K562 (cell line): ENCODE data around the gene GAL3ST2. TPM values are rescaled to one million over a fixed set of nuclear protein-coding genes. Genes with fewer than 3 reads are reported as not detected.

Experiments used
- CTBP1 ChIP-seq: fragments of 450-650 bp; IDR thresholded peaks from 2 replicates; pipeline ENCODE4 v1.6.1; 2016; ENCODE audit warnings: borderline replicate concordance
- FOSL1 ChIP-seq: fragments of 200-800 bp; sonication (Bioruptor generic); conservative IDR thresholded peaks from 2 replicates; pipeline ENCODE4 v1.6.1; 2016; ENCODE audit warnings: missing genetic modification characterization, missing compliant biosample characterization
- GMEB1 ChIP-seq: fragments of 250-450 bp; sonication (Bioruptor Pico); IDR thresholded peaks from 2 replicates; pipeline ENCODE4 v1.4.0; 2020; ENCODE audit warnings: mild to moderate bottlenecking
- KAT7 ChIP-seq: sonication (generic); formaldehyde crosslinking; IDR thresholded peaks from 2 replicates; pipeline ENCODE4 v1.8.0; 2022; ENCODE audit warnings: missing genetic modification reagents, mild to moderate bottlenecking, borderline replicate concordance
- KLF1 ChIP-seq: fragments of 450-650 bp; IDR thresholded peaks from 2 replicates; pipeline ENCODE4 v1.6.1; 2016; ENCODE audit warnings: missing genetic modification characterization, missing compliant biosample characterization
- NFE2 ChIP-seq: IDR thresholded peaks from 2 replicates; pipeline ENCODE4 v1.6.1; 2014; ENCODE audit warnings: antibody characterized with exemption, low read depth
- REST ChIP-seq, 2 experiments: fragments of 450-650 bp; formaldehyde crosslinking in 1 of 2; IDR thresholded peaks; 2 replicates each; pipeline versions ENCODE4 v1.4.0 to v1.6.1; 2014 to 2020; ENCODE audit warnings: mild to moderate bottlenecking in 2 of 2, borderline replicate concordance in 1 of 2, low read depth in 1 of 2
- THAP12 ChIP-seq: fragments of 250-450 bp; sonication (Bioruptor Pico); IDR thresholded peaks from 2 replicates; pipeline ENCODE4 v1.9.0; 2021; ENCODE audit warnings: mild to moderate bottlenecking, inconsistent platforms
- ZMIZ1 ChIP-seq, 2 experiments: fragments of 150-350 bp in 1 of 2; IDR thresholded peaks; 2 replicates each; pipeline ENCODE4 v1.6.1; 2012 to 2016; ENCODE audit warnings: low read depth in 2 of 2, low read length in 2 of 2, mild to moderate bottlenecking in 1 of 2, moderate library complexity in 1 of 2
- ZNF197 ChIP-seq: fragments of 200-800 bp; sonication (Bioruptor generic); IDR thresholded peaks from 2 replicates; pipeline ENCODE4 v1.6.1; 2016; ENCODE audit warnings: low read depth, missing genetic modification characterization, missing compliant biosample characterization
- polyA plus RNA-seq, 8 experiments: library from polyadenylated mRNA; depleted of rRNA in 4 of 8; stranded (reverse) in 5 of 8; unstranded in 3 of 8; fragments of >200 nt; fragmentation: Nextera tagmentation in 2 of 8; fragmentation: Illumina TruSeq in 1 of 8; extraction: Ambion mirVana in 2 of 8; extraction: Trizol in 1 of 8; gene quantifications; 2 replicates each; pipeline versions ENCODE4 v1.2.1 to v1.2.3, GENCODE V29; 2011 to 2014; ENCODE audit warnings: inconsistent platforms in 1 of 8, missing spikeins in 1 of 8
- total RNA-seq, 7 experiments: library from RNA; depleted of rRNA in 6 of 7; stranded (reverse); fragments of >200 nt in 6 of 7; fragmentation: Illumina TruSeq in 2 of 7; extraction: Trizol in 2 of 7; gene quantifications; 2 replicates each; pipeline versions ENCODE4 v1.2.1 to v1.2.3, GENCODE V29; 2011 to 2021; ENCODE audit warnings: low replicate concordance in 1 of 7

GAL3ST2 gene
- total and polyA plus RNA-seq, 9 of the 15 experiments (the other 6 are each of a cell fraction or from before 2014, with no cell fraction given) = 0.42 TPM; not detected in 8

GRCh38 chr2:241734467-241735208 is 42.0 kb upstream of the GAL3ST2 start, which contains the start of gene D2HGDH (continued):
- no peak for TF ChIP-seq ZMIZ1 (IDR thresholded peaks at IDR 0.05; ENCODE audit: low read depth in 2 of 2, low read length in 2 of 2)
- peak; percentile 70 for TF ChIP-seq GMEB1 (CRISPR knock-in tag)
- TF ChIP-seq REST (IDR thresholded peaks at IDR 0.05; ENCODE audit: borderline replicate concordance) = peak; percentile 53
- no peak for TF ChIP-seq REST (CRISPR knock-in tag; IDR thresholded peaks at IDR 0.05; ENCODE audit: low read depth)
- TF ChIP-seq THAP12 (CRISPR knock-in tag) = 0 out of 2 replicates have a peak, but pooled peaks have one; percentile 46
- 0 out of 2 replicates have a peak, but pooled peaks have one; percentile 22 for TF ChIP-seq FOSL1 (tag)
- peak; percentile 53; the same call in 1 of the 2 replicates for TF ChIP-seq CTBP1
- no peak for TF ChIP-seq KLF1 (tag)
- 0 out of 2 replicates have a peak, but pooled peaks have one; percentile 57 for TF ChIP-seq KAT7
- TF ChIP-seq NFE2 = no peak
- TF ChIP-seq ZNF197 (CRISPR knock-in tag) = 0 out of 2 replicates have a peak, but pooled peaks have one; percentile 29
